GM12872 (cell line): ENCODE measurements around the gene ANO8.

ENCODE experiments used
- TF ChIP-seq, protein P1 (sequence below): IDR thresholded peaks from 3 replicates; pipeline ENCODE4 v1.5.1; 2011; ENCODE audit warnings: low read depth, mild to moderate bottlenecking, low read length, moderate library complexity; ENCODE audit not compliant: insufficient read depth

ANO8 gene

GRCh38 chr19:17292301-17293074 lies 42.2 kb downstream of the ANO8 start:
- TF ChIP-seq, protein P1, sequence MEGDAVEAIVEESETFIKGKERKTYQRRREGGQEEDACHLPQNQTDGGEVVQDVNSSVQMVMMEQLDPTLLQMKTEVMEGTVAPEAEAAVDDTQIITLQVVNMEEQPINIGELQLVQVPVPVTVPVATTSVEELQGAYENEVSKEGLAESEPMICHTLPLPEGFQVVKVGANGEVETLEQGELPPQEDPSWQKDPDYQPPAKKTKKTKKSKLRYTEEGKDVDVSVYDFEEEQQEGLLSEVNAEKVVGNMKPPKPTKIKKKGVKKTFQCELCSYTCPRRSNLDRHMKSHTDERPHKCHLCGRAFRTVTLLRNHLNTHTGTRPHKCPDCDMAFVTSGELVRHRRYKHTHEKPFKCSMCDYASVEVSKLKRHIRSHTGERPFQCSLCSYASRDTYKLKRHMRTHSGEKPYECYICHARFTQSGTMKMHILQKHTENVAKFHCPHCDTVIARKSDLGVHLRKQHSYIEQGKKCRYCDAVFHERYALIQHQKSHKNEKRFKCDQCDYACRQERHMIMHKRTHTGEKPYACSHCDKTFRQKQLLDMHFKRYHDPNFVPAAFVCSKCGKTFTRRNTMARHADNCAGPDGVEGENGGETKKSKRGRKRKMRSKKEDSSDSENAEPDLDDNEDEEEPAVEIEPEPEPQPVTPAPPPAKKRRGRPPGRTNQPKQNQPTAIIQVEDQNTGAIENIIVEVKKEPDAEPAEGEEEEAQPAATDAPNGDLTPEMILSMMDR: peak; percentile 80

DNA sequence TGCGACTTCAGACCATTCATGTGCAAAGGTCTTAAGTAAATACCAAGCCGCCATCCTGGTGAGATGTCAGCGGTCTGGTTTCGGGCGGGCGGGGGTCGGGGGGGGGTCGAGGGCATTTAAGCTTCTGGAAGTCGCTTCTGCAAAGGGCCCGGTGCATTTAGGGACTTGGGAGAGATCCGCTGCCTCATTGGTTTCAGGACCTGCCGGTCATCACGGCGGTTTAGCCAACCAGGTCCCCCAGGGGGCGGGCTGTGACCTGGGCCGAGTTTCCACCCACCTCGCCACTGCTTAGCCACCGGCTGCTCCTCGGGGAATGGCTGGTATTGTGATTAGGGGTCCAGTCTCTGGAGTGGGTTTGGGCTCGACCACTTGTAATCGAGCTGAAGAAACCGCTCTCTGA lies 45.2 kb downstream of the ANO8 start:
- TF ChIP-seq, protein P1: no peak

GRCh38 chr19:17286752-17287151 lies 47.9 kb downstream of the ANO8 start:
- TF ChIP-seq, protein P1: no peak

DNA sequence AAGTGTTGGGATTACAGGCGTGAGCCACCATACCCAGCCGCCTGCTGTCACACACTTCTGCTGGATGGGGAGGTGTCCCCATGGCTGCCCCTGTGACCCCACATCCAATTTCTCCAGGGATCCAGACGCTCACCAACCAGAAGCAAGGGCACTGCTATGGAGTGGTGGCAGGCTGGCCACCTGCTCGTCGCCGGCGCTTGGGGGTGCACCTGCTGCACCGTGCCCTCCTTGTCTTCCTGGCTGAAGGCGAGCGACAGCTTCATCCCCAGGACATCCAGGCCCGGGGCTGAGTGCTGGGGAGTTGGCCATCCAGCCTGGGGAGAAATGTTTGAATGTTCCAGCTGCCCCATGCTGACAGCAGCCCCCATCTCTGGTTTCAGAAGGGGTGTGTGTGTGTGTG lies 48.4 kb downstream of the ANO8 start:
- TF ChIP-seq, protein P1: no peak

- TF ChIP-seq, protein P1: no peak
Measured at GRCh38 chr19:17285415-17286135, 49.1 kb downstream of the ANO8 start.

DNA sequence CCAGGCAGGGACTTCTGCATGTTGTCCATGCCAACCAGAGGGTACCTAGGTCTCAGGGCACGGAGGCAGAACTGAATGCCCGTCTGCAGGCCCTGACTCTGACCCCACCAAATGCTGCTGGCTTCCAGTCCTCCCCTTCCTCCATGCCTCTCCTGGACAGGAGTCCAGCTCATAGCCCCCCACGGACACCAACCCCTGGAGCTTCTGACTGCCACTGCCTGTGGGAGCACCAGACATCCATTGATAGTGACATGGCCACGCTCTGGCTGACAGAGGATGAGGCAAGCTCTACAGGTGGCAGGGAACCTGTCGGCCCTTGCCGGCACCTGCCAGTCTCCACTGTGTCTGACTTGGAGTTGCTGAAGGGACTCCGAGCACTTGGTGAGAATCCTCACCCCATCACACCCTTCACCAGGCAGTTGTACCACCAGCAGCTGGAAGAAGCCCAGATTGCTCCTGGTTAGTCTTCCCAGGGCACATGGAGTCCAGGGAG lies 51.1 kb downstream of the ANO8 start:
- TF ChIP-seq, protein P1: no peak

DNA sequence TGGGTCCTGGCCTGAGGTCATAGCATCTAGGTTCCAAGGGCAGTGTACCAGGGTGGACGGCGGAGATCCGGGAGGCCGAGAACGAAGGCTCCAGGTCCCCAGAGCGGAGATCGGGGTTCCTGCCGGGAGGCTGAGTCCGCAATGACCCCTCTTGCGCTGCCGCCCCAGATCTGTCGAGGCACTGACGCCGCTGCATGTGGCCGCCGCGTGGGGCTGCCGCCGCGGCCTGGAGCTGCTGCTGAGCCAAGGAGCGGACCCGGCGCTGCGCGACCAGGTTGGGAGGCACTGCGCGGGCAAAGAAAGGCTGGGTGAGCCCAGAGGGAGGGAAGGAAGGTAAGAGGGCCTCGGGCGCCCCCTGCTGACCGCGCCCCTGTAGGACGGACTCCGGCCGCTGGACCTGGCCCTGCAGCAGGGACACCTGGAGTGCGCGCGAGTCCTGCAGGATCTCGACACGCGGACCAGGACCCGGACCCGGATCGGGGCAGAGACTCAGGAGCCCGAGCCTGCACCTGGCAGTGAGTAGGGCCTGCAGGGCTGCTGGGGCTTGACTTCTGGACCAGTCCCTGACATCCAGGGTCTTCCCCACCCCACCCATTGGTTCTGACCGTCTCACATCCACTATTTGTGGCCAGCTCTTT lies 52.0 kb downstream of the ANO8 start:
- TF ChIP-seq, protein P1: peak; percentile 87
